GM18499 (cell line): Measurements from ENCODE around the gene GNAZ.

Experiments used
- ATAC-seq: cut with Tn5 transposase; IDR thresholded peaks from one replicate; pipeline ENCODE4 v1.9.1; 2021; ENCODE audit warnings: moderate number of reproducible peaks; ENCODE audit not compliant: insufficient read depth, unreplicated experiment

Gene GNAZ

DNA sequence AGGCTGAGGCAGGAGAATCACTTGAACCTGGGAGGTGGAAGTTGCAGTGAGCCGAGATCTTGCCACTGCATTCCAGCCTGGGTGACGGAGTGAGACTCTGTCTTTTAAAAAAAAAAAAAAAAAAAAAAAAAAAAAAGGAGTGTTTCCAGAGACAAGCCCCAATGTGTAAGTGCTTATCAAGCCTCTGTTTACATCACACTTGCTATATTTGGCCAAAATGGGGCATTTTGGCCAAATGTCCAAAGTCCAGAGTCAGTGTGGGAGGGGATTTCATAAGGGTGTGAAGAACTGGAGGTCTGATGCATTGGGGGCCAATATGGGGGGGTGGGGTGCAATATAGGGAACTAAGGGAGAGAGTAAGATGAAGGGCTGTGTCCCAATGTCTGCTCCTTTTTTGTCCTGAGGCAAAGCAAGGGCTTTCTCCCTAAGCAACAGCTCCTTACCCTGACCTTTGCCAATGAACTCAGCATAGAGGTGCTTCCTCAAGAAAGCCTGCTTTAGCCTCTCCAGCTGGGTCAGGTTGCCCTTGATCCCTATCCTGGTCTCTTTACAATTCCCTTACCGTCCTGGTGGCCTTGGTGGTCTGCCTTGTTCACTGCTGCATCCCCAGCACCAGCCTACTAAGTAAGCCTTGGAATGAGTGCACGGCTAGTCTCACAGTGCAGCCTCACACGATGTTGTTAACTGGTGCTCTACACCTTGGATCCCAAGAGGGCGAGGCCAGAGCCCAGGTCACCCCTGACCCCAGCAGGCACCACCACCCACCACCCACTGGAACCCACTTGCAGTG is 95.9 kb downstream of the GNAZ start:
- no peak for ATAC-seq

DNA sequence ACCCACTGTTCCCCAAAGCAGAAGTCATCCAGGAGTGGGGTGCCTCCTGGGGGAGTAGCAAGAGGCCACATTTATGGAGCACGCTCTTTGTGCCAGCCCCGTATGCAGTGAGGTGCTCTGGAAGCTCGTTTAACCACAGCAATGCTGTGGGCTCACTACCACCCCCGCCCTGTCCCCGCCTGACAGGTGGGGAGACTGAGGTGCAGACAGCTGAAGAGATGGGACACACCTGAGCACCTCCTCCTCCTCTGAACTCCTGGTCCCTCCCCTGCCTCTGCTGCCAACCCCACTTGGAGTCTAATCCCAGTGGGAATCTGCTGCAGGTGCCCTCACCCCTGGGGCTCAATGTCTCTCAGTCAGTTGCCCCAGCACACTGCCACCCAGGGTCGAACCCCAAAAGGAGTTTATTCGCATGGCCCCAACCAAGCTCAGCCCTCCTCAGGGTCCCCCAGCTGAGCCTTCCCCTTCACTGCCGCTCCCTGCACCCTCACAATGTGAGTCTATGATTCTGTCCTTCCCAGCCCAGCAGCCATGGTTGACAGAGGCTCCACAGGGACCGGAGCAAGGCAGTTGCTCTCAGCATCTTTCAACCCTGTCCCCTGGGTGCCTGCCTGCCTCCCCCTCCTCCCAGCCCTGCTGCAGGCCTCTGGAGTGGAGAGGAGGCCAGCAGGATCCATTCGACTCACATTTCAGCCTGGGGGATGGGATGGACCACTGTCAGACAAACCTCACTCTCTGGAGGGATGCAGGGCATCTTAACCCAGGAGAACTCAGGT is 96.7 kb downstream of the GNAZ start:
- ATAC-seq = no peak

DNA sequence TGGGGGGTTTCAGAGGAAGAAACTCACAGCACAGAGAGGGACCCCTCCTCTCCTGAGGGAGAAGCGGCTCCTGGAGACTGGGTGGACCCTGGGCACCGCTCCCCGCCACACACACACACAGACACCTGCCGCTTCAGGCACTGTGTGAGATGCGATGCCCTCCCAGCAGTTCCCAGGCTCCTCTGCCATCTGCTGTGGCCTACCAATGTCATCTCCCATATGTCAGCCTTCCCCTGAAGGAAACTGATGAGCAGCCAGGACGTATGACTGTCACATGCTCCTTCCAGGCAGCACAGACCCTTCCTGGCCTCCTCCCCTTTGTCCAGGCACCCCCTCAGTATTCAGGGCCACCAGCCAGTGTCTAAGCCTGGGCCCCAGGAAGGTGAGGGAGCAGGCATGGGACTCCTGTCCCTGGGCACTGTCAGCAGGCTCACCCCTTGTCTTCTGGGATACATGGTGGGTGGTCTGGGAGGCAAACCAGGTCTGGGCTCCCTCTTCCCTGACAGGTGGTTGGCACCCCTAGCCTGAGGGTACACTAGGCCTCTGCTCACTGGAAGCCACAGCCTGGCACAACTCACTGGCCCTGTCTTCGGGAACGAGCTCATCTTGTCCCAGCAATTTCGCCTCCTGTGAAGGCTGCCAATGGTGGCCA is 98.2 kb downstream of the GNAZ start:
- no peak for ATAC-seq

DNA sequence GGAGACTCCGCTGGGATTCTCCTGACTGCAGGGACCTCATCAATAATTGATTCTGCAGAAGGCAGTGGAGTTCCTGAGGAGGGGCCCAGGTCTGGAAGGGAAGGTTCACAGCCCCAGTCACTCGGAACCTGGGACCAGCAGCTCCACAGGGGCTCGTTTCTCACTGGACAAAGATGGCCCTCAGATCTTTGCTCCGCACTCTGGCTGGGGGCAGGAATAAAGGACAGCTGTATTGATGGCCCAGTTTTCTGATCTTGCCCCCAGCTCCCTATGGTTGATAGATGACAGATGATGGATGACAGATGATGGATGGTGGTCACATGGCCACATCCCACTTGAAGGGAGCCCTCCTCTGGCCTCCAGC is 98.7 kb downstream of the GNAZ start:
- no peak for ATAC-seq
